PC-9 (cell line): ENCODE data around the gene OR2V2.

Experiments used
- CTCF ChIP-seq: fragments of 200-600 bp; sonication (generic); conservative IDR thresholded peaks from 2 replicates; pipeline ENCODE4 v1.6.1; 2017; ENCODE audit warnings: mixed run types, antibody characterized with exemption, mild to moderate bottlenecking, moderate library complexity
- EZH2 ChIP-seq: fragments of 200-600 bp; sonication (generic); IDR thresholded peaks from 2 replicates; pipeline ENCODE4 v1.8.0; 2017; ENCODE audit warnings: antibody characterized with exemption, low read depth

GRCh38 chr5:181108578-181109165 is 38.7 kb upstream of the OR2V2 start:
- TF ChIP-seq CTCF (no peak), EZH2 (no peak)
